HG03045 (cell line): Measurements from ENCODE around the gene CHI3L1.

ENCODE experiments used
- ATAC-seq: cut with Tn5 transposase; IDR thresholded peaks from one replicate; pipeline ENCODE4 v1.9.1; 2021; ENCODE audit warnings: mild to moderate bottlenecking, moderate library complexity; ENCODE audit not compliant: unreplicated experiment

CHI3L1 gene

DNA sequence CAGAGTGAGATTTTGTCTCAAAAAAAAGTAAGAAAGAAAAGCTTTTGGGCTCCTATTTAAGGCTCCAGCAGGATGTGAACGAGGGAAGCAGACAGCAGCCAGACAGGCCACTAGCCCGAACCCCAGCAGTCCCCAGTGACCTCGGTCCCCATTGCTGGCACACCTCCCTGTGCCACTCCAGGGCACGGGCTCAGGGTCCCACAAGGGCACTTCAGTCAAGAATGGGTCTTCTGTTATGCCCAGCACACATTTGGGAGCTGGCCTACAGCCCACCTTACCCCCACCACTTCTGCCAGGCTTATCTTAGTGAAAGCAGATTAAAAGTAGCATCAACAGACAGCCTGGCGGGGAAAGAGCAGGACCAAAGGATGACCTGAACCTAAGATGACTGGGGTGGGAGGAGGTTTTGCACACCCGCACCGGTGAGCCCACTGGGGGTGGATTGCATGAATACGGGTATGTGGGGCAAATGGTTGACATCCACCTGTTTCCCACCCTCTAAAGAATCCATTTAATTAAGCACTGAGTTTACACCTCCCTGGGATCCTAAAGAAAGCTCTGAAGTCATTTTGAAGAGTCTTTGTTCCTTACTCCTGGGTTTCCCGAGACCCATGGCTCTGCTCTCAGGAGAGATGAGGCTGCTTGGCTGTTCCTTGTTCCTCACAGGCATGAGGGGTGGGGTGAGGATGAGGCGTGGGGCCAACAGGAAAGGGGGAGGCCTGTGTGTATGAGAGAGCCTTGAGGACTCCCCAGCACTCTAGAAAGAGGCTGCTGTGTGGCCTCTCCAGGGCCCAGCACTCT lies 4.7 kb downstream of the CHI3L1 start:
- no peak for ATAC-seq

- ATAC-seq = no peak
These were observed 5.7 kb downstream of the CHI3L1 start for GRCh38 chr1:203180611-203181330.

GRCh38 chr1:203179667-203180005 lies 6.9 kb downstream of the CHI3L1 start:
- no peak for ATAC-seq

DNA sequence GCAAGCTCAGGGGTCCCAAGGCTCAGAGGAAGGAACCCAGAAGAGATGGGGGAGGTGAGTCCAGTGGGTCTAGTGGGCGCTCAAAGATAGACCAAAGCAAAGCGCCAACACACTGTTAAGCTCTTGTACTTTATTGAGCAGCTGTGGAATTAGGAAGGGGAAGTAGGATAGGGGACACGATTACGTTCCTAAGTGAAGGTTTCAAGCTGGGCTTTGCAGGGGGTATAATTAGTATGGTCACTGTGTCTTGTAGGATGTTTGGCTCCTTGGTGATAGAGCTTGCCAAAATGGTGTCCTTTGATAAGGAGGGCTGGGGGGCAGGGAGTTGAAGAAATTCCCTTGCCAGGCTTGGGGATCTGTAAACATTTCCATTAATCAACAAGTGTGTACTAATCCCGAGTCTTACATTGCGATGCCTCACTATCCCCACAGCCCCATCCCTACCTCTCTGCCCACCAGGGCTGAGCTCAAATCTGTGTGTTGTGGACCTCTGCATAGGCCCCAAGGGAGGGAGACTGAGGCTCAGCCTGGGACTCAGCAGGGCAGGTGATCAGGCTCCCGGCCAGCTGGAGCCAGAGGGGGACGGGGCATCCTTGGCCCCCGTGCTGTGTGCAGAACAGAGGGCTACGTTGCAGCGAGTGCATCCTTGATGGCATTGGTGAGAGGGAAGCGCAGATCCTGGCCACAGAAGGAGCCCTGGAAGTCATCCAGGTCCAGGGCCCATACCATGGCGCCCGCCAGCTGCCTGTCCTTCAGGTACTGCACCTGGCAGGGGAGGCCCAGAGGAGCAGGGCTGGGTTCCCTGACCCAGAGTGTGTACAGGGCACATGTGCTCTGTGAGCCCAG lies 7.5 kb downstream of the CHI3L1 start:
- ATAC-seq = no peak

DNA sequence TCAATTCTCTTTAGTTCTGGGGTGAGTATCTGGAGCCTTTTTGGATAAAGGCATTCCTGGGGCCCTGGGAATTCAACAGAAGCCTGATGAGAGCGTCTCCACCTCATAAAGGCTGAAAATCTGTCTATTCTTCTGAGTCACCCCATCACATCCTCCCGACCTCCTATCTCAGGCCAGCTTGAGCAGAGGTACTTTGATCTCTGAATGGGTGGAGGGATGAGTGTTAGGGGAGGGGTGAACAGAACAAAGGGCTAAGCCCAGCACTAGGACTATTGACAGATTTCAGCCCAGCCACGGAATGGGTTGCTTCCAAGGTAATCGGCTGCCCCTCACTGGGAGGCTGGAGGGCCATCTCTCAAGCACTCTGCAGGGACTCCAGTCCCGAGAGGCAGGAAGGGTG lies 8.4 kb downstream of the CHI3L1 start:
- no peak for ATAC-seq

- no peak for ATAC-seq
These were observed 8.9 kb downstream of the CHI3L1 start for GRCh38 chr1:203177470-203178039.

DNA sequence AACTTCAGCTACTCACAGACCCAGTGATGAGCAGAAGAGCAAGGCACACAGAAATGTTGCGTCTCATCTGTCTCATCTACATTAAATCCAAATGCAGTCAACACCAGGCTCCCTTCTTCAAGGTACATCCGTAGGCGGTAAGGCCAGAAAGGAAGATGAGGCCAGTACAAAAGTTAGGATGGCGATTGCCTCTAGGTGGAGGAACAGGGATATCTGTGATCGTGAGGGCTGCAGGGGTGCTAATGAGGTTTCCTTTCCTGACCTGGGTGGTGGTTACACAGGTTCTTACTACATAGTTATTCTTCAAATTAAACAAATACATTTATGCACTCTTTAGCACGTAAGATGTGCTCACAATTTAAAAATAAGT lies 9.5 kb downstream of the CHI3L1 start:
- ATAC-seq = no peak

GRCh38 chr1:203176273-203177035 lies 10.1 kb downstream of the CHI3L1 start:
- no peak for ATAC-seq

- no peak for ATAC-seq
These were observed 10.7 kb downstream of the CHI3L1 start for GRCh38 chr1:203175827-203176241.

DNA sequence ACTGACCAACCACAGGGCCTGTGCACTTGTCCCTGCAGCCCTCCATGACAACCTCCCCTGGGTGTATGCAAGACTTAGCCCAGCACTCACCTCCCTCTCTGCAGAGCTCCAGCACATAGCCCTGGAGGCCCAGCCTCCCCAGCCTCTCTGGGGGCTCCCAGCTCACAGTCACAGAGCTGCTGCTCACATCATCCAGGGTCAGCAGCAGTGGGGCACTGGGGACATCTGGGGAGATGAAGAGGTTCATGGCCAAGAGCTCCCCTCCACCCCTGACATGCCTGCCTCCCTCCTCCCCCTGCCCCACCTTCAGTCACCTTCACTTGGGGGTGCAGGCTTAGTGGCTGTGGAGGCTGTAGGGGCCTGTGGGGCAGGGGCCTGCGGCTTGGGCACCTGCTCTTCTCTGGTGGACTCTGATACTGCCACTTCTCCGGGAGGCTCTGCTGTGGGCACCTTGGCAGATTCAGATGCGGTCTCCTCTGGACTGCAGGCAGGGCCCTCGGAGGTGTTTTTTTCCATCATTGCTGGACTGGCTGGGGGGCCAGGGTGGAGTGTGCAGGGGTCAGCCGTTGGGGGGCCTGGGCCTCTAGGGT lies 11.2 kb downstream of the CHI3L1 start, which contains the start of gene MYBPH:
Gene MYBPH, minus strand, starts transcription at position 590 of the 590 bp plus-strand sequence. Its CDS starts 71 bp downstream, at position 519.
- ATAC-seq = no peak

DNA sequence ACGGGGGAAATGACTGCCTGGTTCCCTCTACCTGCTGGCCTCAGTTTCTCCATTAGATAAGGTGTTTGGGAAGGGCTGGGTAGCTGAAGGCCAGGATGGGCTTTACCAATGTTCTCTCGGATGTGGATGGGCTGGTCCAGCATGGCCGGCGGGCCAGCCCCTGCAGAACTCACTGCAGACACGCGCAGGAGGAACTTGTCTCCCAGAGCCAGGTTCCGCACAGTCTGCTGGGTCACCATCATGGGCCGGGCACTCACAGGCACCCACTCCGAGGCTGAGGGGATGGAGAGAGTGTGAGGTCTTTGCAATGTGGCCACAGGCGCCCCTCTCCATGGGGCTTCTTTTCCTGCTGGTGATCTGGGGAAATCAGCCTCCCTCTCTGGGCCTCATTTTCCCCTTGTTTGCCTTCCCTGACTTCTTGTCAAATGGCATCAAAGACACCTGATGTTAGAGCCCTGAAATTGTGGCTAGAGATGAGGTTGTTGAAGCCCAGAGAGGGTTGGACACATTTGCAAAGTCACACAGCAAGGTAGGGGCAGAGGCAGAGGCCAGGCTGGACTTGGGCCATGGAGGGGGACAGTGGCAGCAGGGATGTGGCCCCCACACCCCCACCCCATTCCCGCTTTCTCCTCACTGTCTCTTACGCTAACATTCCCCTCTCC lies 12.0 kb downstream of the CHI3L1 start:
- ATAC-seq = no peak

DNA sequence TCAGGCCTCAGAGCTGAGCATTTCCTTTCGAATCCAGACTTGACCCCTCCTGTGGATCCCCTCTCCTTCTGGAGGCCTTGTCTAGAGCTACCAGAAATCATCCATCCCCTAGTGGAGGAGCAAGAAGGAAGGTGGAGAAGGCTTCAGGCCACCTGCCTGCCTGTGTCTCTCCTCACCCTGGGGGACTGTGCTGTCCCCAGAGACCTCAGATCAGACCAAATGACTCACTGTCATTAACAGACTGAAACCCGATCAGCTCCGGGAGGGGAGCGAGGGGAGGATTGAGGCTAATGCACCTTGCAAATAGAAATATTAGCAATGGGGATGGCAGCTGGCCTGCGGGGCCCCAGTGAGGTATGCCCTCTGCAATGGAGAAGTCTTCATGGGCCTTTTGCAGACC lies 12.9 kb downstream of the CHI3L1 start:
- no peak for ATAC-seq

GRCh38 chr1:203173011-203173555 lies 13.4 kb downstream of the CHI3L1 start:
- ATAC-seq = no peak

- ATAC-seq = no peak
These were observed 14.1 kb downstream of the CHI3L1 start for GRCh38 chr1:203172184-203173010.

GRCh38 chr1:203171341-203172183 lies 14.9 kb downstream of the CHI3L1 start:
- ATAC-seq = no peak

GRCh38 chr1:203170625-203171330 lies 15.7 kb downstream of the CHI3L1 start:
- no peak for ATAC-seq
